Measurements from ENCODE around the gene IDUA. TPM values are rescaled to one million over a fixed set of nuclear protein-coding genes. Genes with fewer than 3 reads are reported as not detected.
A peak's percentile ranks its signal among the peaks of the same experiment; 100 is the strongest.

IDUA gene
- total and polyA plus RNA-seq, 12 donors: 1.6 to 109 (median 31.2) TPM

DNA sequence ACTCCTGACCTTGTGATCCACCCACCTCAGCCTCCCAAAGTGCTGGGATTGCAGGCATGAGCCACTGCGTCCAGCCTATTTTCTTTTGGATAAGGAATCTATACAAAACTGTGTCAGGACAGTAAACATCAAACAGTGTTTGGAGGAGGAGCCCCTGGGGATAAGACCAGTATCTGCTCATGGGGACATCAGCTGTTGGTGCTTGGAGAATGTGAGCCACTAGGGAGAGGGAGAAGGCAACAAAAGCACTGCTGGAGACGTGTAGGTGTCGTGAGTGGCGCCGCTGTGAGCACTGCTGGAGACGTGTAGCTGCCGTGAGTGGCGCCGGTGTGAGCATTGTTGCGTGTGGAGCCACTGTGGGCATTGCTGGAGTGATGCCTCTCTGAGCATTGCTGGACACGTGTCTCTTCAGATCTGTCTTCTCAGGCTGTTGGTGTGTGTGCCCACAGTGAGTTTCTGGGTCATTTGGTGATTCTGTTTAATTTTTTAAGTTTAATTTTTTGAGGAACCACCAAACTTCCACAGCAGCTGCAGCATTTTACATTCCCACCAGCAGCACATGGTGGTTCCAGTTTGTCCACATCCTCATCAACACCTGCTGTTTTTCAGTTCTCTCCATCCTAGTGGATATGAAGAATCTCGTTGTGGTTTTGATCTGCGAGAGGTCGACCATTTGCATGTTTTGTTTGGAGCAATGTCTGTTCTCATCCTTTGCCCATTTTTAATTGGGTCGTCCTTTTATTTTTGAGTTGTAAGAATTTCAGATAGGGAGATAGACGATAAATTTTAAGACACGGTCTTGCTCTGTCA lies 32.4 kb upstream of the IDUA start:
- peak in 1 of 7 donors; percentile 13 for DNase-seq
- no peaks in the 10 kb centered on the region for H3K4me1 ChIP-seq (replicated peaks in 1 of 2)
- no peak overlapping the region for H3K4me3 ChIP-seq
- 91 to 98% (median 93%) methylated on average over 17 of the region's 17 CpGs for WGBS, 4 donors
- no peak overlapping the region for H3K27ac ChIP-seq
- TF ChIP-seq, protein P1, sequence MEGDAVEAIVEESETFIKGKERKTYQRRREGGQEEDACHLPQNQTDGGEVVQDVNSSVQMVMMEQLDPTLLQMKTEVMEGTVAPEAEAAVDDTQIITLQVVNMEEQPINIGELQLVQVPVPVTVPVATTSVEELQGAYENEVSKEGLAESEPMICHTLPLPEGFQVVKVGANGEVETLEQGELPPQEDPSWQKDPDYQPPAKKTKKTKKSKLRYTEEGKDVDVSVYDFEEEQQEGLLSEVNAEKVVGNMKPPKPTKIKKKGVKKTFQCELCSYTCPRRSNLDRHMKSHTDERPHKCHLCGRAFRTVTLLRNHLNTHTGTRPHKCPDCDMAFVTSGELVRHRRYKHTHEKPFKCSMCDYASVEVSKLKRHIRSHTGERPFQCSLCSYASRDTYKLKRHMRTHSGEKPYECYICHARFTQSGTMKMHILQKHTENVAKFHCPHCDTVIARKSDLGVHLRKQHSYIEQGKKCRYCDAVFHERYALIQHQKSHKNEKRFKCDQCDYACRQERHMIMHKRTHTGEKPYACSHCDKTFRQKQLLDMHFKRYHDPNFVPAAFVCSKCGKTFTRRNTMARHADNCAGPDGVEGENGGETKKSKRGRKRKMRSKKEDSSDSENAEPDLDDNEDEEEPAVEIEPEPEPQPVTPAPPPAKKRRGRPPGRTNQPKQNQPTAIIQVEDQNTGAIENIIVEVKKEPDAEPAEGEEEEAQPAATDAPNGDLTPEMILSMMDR (IDR thresholded peaks at IDR 0.05): no peak
- TF ChIP-seq POLR2A (IDR thresholded peaks at IDR 0.05): no peak
- H3K27me3 ChIP-seq: no peaks in the 10 kb centered on the region
- H3K9me3 ChIP-seq (replicated peaks in 1 of 3): no peaks in the 10 kb centered on the region
- H3K36me3 ChIP-seq (replicated peaks in 1 of 2): no peaks in the 10 kb centered on the region
- intact Hi-C loops (cut with DNase I): loop anchor here in 1 of 2 donors (10.0 kb wide), 1 partner anchor 70 kb away; no protein-coding TSS in a partner anchor

DNA sequence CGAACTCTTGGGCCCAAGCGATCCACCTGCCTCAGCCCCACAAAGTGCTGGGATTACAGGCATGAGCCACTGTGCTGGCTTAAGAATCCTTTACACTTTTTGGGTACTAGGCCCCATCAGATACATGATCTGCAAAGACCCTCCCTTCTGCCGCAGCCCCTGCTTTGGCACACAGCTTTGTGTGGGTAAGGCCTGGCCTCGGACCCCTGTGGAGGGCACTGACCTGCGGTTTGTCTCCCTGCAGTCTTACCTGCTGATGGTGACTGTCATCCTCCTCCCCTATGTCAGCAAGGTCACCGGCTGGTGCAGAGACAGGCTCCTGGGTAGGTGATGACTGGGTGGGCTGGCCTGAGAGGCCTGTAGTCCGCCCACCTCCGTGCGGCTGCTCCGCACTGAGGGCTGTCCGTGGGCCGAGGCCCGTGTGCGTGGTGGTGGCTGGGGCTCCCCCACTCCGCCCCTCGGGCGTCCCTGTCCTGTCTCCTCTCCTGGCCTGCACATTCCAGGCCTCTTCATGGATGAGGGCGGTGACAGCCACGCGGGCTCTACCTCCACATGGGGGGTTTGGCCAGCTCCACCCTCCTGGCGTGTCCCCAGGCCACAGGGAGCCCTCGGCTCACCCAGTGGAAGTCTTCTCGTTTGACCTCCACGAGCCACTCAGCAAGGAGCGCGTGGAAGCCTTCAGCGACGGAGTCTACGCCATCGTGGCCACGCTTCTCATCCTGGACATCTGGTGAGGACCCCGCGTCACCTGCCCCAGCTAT lies 31.5 kb upstream of the IDUA start:
- H3K4me1 ChIP-seq (replicated peaks in 1 of 2): no peaks in the 10 kb centered on the region
- H3K27ac ChIP-seq: no peak overlapping the region
- TF ChIP-seq, protein P1 (IDR thresholded peaks at IDR 0.05): no peak
- TF ChIP-seq POLR2A (IDR thresholded peaks at IDR 0.05): no peak
- H3K27me3 ChIP-seq: no peaks in the 10 kb centered on the region
- WGBS, 4 donors: 93 to 94% (median 94%) methylated on average over 14 to 33 of the region's 33 CpGs
- H3K36me3 ChIP-seq (replicated peaks in 1 of 2): no peaks in the 10 kb centered on the region
- no peaks in the 10 kb centered on the region for H3K9me3 ChIP-seq (replicated peaks in 1 of 3)
- intact Hi-C loops (cut with DNase I): loop anchor here in 1 of 2 donors (10.0 kb wide), 1 partner anchor 71 kb away; no protein-coding TSS in a partner anchor
- peak in 3 of 7 donors; percentile 6 to 21 (median 16) for DNase-seq
- no peak overlapping the region for H3K4me3 ChIP-seq

DNA sequence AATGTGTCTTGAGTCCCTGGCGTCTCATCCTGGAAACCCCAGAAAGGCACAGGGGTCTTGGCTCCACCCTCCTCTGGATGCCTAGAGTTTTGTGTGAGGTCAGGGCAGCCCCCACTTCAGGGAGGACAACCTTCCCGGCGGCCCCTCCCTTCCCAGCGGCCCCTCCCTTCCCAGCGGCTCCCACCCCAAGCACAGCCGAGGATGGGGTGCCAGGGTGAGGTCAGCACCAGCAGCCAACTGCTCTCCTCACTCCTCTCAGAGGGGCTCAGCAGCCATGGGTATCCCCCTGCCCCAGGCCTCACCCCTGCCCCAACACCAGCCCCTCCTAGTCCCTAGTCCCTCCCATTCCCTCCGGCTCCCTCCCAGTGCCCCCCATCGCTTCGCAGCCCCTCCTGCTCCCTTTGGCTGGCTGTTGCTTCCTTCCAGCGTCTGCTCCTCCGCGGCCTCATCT lies 30.9 kb upstream of the IDUA start:
- TF ChIP-seq, protein P1 (IDR thresholded peaks at IDR 0.05): no peak
- TF ChIP-seq POLR2A (IDR thresholded peaks at IDR 0.05): no peak
- no peaks in the 10 kb centered on the region for H3K9me3 ChIP-seq (replicated peaks in 1 of 3)
- 84 to 91% (median 85%) methylated on average over 10 to 12 of the region's 12 CpGs for WGBS, 4 donors
- H3K27ac ChIP-seq: no peak overlapping the region
- intact Hi-C loops (cut with DNase I): loop anchor here in 1 of 2 donors (10.0 kb wide), 1 partner anchor 71 kb away; no protein-coding TSS in a partner anchor
- no peaks in the 10 kb centered on the region for H3K27me3 ChIP-seq
- peak in 3 of 7 donors; percentile 5 to 21 (median 10) for DNase-seq
- H3K4me1 ChIP-seq (replicated peaks in 1 of 2): no peaks in the 10 kb centered on the region
- H3K36me3 ChIP-seq (replicated peaks in 1 of 2): no peaks in the 10 kb centered on the region
- H3K4me3 ChIP-seq: no peak overlapping the region
